HEK293T (cell line): Measurements from ENCODE around the gene PANX1.
A peak's percentile ranks its signal among the peaks of the same experiment; 100 is the strongest.
"Not testable (repeated sequence)": the region's sequence is repeated elsewhere in the genome, so short reads cannot be mapped to it uniquely, and the experiment has no call there.

Experiments used
- CTCF ChIA-PET: fragments of 350-600 bp; formaldehyde crosslinking; extraction: SDS; loops from one replicate; lab custom pipeline; 2021; ENCODE audit warnings: antibody characterized with exemption, inconsistent platforms; lab: Yijun Ruan, JAX
- POLR2A ChIA-PET: fragments of 350-600 bp; formaldehyde crosslinking; extraction: SDS; loops from one replicate; lab custom pipeline; 2020; ENCODE audit warnings: antibody characterized with exemption, inconsistent platforms; lab: Yijun Ruan, JAX
- DNase-seq: peaks from one replicate; pipeline ENCODE4 v3.0.0; 2012; ENCODE audit warnings: mixed read lengths; ENCODE audit errors: extremely low spot score
- ARNT ChIP-seq: fragments of 450-650 bp; IDR thresholded peaks from 2 replicates; pipeline ENCODE4 v1.6.1; 2017; ENCODE audit warnings: mild to moderate bottlenecking
- BHLHE40 ChIP-seq: fragments of 450-650 bp; IDR thresholded peaks from 2 replicates; pipeline ENCODE4 v1.6.1; 2016; ENCODE audit warnings: mild to moderate bottlenecking, moderate library complexity, borderline replicate concordance
- CTBP1 ChIP-seq: fragments of 450-650 bp; IDR thresholded peaks from 2 replicates; pipeline ENCODE4 v1.6.1; 2016; ENCODE audit warnings: borderline replicate concordance
- ELF4 ChIP-seq: fragments of 450-650 bp; IDR thresholded peaks from 2 replicates; pipeline ENCODE4 v1.6.1; 2017; ENCODE audit warnings: antibody characterized with exemption
- FOXA1 ChIP-seq: fragments of 450-650 bp; IDR thresholded peaks from 2 replicates; pipeline ENCODE4 v1.6.1; 2016; ENCODE audit warnings: mild to moderate bottlenecking
- FOXK2 ChIP-seq: fragments of 450-650 bp; IDR thresholded peaks from 2 replicates; pipeline ENCODE4 v1.6.1; 2016; ENCODE audit warnings: mild to moderate bottlenecking
- FOXM1 ChIP-seq: fragments of 450-650 bp; IDR thresholded peaks from 2 replicates; pipeline ENCODE4 v1.6.1; 2017; ENCODE audit warnings: mild to moderate bottlenecking, borderline replicate concordance
- HDGF ChIP-seq: fragments of 450-650 bp; IDR thresholded peaks from 2 replicates; pipeline ENCODE4 v1.6.1; 2017; ENCODE audit warnings: antibody characterized with exemption, borderline replicate concordance
- L3MBTL2 ChIP-seq: fragments of 450-650 bp; conservative IDR thresholded peaks from 2 replicates; pipeline ENCODE4 v1.6.1; 2016; ENCODE audit warnings: mild to moderate bottlenecking
- LEF1 ChIP-seq: fragments of 450-650 bp; IDR thresholded peaks from 2 replicates; pipeline ENCODE4 v1.6.1; 2017; ENCODE audit warnings: mild to moderate bottlenecking, borderline replicate concordance
- NFRKB ChIP-seq: fragments of 450-650 bp; IDR thresholded peaks from 2 replicates; pipeline ENCODE4 v1.6.1; 2016; ENCODE audit warnings: mild to moderate bottlenecking, moderate library complexity
- PKNOX1 ChIP-seq: fragments of 450-650 bp; IDR thresholded peaks from 2 replicates; pipeline ENCODE4 v1.6.1; 2016
- SP1 ChIP-seq: fragments of 450-650 bp; IDR thresholded peaks from 2 replicates; pipeline ENCODE4 v1.6.1; 2017
- SUZ12 ChIP-seq: fragments of 450-650 bp; IDR thresholded peaks from 2 replicates; pipeline ENCODE4 v1.6.1; 2016; ENCODE audit warnings: mild to moderate bottlenecking
- TARDBP ChIP-seq: fragments of 450-650 bp; IDR thresholded peaks from 2 replicates; pipeline ENCODE4 v1.6.1; 2016
- ZNF384 ChIP-seq: fragments of 450-650 bp; IDR thresholded peaks from 2 replicates; pipeline ENCODE4 v1.6.1; 2016

The PANX1 gene

GRCh38 chr11:94151903-94152677 lies 23.4 kb downstream of the PANX1 start:
- no peak for TF ChIP-seq SUZ12
- TF ChIP-seq SP1: no peak
- TF ChIP-seq TARDBP: no peak
- TF ChIP-seq PKNOX1: peak; percentile 47
- ChIA-PET POLR2A (interaction anchor here (0.8 to 2.9 kb wide), 2 partner anchors 23 kb away, joined by 4 to 19 read pairs; partner anchors contain the start of gene PANX1), CTCF (interaction anchor here (0.5 to 1.6 kb wide), 2 partner anchors 19 to 1048 kb away, joined by 3 to 4 read pairs; no protein-coding TSS in a partner anchor)
- no peak for DNase-seq

- ChIA-PET POLR2A (interaction anchor here (0.8 to 1.2 kb wide), 2 partner anchors 15 to 23 kb away, joined by 3 to 4 read pairs; partner anchors contain the start of gene PANX1), CTCF (no interaction called here)
- TF ChIP-seq L3MBTL2 (no peak), ELF4 (no peak), LEF1 (no peak), ARNT (no peak), SP1 (no peak), FOXK2 (no peak), CTBP1 (no peak), FOXA1 (no peak), NFRKB (no peak), TARDBP (no peak), PKNOX1 (no peak), ZNF384 (no peak), BHLHE40 (no peak)
- DNase-seq: no peak
Measured at GRCh38 chr11:94152678-94153065, 24.0 kb downstream of the PANX1 start.

- ChIA-PET POLR2A (interaction anchor here (1.2 to 1.3 kb wide), 2 partner anchors 14 to 22 kb away, joined by 3 read pairs; no protein-coding TSS in a partner anchor), CTCF (no interaction called here)
- no peak for TF ChIP-seq LEF1
- no peak for TF ChIP-seq ZNF384
- no peak for TF ChIP-seq FOXM1
- TF ChIP-seq SUZ12: no peak
- no peak for TF ChIP-seq FOXA1
- no peak for TF ChIP-seq NFRKB
- TF ChIP-seq HDGF: no peak
- no peak for TF ChIP-seq SP1
- no peak for TF ChIP-seq TARDBP
- no peak for TF ChIP-seq ARNT
- no peak for TF ChIP-seq L3MBTL2
- TF ChIP-seq CTBP1: no peak
- TF ChIP-seq ELF4: no peak
- no peak for TF ChIP-seq BHLHE40
- no peak for TF ChIP-seq PKNOX1
- no peak for TF ChIP-seq FOXK2
- no peak for DNase-seq
Measured at GRCh38 chr11:94153320-94153719, 24.7 kb downstream of the PANX1 start.

- TF ChIP-seq L3MBTL2 (no peak), FOXM1 (no peak), PKNOX1 (no peak), HDGF (no peak), LEF1 (no peak), SP1 (no peak)
- CTCF ChIA-PET: no interaction called here
- POLR2A ChIA-PET: interaction anchor here (0.6 to 1.3 kb wide), 3 partner anchors 13 to 24 kb away, joined by 3 read pairs; no protein-coding TSS in a partner anchor
- no peak for DNase-seq
Measured at GRCh38 chr11:94154095-94154856, 25.6 kb downstream of the PANX1 start.

- CTCF ChIA-PET, POLR2A ChIA-PET, DNase-seq: not testable (repeated sequence)
Measured at GRCh38 chr11:94157339-94157738, 28.7 kb downstream of the PANX1 start.

GRCh38 chr11:94168882-94169281 lies 40.2 kb downstream of the PANX1 start:
- DNase-seq: no peak
- TF ChIP-seq ZNF384 (no peak), FOXK2 (no peak), FOXM1 (no peak)
- CTCF ChIA-PET: no interaction called here
- POLR2A ChIA-PET: no interaction called here
